Stimulated activated CD4-positive, alpha-beta T cell treated with anti-CD3 and anti-CD28 coated beads, Interleukin-1b, Interleukin-23, amount 100 ng/mL, for 24 hours (primary cell): ENCODE measurements around the gene ARHGEF12.

Source experiments
- DNase-seq, 4 experiments: peaks; one replicate each; pipeline ENCODE4 v3.0.0-alpha.2; 2020; ENCODE audit warnings: low read depth in 4 of 4, low spot score in 1 of 4

Gene ARHGEF12

DNA sequence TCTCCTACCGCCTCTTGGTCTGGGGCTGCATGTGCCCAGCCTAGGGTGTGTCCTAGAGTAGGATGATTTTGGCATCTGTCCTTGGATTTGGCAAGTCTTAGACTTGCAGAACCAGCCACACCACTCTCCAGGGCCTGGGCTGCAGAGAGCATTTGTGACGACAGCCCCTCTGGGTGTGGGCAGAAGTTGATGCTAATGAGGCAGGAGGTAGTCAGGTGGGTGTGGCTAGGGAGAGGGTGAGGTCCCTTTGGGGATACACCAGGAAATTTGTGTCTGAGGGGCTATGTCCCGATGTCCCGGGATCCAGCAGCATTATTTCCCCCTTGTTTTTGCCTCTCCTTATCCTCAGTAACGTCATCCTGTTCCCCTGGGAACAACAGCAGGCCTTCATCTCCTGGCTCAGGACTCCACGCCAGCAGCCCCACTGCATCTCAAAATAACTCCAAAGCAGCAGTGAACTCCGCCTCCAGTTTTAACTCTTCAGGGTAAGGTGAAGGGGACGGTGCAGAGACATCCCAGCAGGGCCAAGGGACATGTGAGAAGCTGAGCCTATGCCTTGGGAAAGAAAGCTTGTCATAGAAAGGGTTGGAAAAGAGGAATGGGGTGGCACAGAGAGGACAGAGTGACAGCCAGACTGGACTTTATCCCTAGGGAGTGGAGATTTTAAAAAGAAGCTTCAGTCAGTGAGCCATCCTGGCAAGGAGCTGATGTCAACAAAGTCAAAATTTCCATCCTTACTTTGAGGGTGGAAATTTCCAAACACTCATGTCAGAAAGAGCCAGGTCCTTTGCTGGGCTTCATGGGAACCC is 19.1 kb upstream of the ARHGEF12 start:
- no peak for DNase-seq

DNA sequence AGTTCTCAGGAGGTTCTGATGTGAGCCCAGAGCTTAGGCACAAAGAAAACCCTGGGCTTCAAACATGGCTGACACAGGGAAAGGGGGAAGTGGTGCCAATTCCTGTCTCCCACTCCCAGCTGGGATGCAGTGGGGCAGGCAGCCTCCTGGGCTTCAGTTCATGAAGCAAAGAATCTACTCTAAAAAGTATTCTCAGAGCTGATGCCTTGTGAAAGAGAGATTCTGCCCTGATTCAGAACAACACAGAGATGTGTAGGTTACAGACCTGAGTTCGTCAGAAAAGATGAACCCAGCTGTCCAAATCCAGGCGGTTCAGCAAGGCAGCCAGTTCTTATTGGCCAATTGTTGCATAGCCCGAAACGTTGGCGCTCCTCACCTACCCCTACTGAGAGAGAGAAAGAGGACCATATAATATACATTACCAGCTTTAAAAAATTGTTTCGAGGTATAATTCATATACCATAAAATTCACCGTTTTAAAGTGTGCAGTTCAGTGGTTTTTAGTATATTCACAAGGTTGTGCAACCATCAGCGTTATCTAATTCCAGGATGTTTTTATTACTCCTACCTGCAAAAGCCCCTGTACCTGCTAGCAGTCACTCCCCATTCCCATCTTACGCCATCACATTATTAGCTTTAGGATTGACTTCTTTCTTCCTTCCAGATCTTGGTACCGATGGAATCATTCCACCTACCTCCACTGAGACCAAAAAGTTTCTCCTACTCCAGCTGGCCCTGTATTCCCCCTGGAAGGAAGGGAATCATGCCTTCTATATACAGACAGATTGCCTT is 18.3 kb upstream of the ARHGEF12 start:
- DNase-seq = no peak

DNA sequence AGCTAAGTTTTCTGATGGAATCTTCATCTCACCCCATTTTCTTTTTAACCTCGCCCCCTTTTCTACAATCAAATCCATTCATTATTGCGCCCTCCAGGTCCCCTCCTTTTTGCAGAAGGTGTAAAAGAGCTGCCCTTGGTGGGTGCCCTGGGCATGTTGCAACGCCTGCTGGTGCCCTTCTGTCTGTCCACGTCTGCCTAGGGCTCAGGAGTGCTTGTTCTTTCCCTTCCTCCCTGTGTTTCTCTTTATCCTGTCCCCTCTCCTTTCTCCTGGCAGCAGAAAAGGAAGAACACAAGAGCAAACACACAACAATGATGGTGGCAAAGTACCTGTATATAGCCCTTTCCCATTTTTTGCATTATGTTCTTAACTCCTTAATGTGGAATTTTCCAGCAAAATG is 17.3 kb upstream of the ARHGEF12 start:
- DNase-seq = no peak

DNA sequence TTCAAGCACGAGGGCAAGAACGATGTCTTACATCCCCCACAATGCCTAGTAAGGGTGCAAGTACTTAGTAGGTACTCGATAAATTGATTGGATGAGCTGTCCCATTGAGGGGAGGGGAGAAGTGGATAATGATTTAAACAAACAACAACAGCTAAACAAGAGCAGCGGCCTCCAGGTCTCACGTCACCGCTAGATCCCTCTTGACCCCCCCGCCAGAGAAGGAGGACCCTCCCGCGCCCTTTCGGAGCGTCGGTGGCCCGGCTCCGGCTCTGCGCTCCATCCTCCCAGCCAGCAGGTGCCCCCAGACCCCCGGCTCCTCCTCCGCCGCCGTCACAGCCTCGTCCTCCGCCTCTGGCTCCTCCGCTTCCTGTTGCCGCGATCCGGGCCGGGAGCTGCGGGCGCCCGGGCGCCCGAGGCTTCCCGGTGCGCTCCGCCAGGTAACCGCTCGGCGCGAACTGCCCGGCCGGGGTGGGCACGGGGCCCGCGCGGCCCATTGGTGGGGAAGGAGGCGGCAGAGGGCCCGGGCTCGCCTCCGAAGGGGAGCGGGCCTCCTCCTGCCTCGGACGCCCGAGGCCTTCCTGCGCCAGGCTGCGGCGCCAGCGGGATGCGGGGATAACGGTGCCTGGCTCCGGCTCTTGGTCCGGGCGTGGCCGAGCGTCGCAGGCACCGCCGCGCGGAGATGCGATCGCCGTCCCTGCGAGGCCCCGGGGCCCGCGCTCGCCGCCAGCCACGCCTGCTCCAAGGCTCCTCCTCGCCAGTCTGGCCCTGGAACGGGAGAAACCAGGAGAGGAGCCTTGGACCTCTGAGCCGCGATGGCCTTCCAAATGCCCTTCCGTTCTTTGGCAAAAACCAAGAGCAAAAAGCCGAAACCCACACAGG is 11.0 kb upstream of the ARHGEF12 start, which contains the start of gene TLCD5:
TLCD5 (plus strand) TSS at position 368 of the 879 bp plus-strand sequence. CDS start 2,143 bp downstream, outside the sequence.
- peak in 2 of 4 experiments; percentile 25 to 41 for DNase-seq

DNA sequence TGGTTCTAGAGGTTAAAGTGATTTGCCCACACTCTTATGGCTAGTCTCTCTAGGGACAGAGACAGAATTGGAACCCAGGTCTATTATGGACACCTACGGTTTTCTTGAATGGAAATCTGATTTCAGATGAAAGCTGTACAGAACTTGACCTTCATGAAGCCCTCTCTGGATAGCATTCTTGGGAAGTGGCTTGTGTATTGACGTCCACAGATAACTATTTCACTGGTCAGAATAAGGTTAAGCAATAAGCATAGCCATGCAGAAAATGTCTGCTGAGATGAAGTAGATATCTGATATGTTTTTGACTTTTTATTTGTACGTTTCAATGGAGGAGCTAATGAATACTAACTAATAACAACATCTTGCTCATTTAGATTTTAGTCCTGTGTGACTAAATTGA is 10.0 kb upstream of the ARHGEF12 start:
- no peak for DNase-seq

DNA sequence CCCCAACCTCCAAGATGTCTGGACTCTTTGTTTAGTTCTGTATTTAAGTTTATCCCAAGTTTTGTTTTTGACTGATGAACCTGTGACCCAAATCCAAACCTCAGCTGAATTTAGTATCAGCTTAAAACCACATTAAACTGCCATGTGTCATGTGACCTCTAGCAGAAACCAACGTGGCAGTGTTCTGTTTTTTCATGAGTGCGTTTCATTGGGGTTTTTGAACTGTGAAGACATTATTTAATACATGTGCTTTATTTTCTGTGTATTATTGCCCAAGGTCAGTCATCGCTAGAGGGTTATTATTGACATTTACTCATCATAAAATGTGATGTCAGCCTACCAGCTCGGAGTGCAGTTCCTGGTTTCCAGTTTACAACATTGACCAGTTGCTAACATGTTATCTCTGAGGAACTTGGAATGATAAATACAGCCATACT is 9.3 kb upstream of the ARHGEF12 start:
- DNase-seq = no peak

DNA sequence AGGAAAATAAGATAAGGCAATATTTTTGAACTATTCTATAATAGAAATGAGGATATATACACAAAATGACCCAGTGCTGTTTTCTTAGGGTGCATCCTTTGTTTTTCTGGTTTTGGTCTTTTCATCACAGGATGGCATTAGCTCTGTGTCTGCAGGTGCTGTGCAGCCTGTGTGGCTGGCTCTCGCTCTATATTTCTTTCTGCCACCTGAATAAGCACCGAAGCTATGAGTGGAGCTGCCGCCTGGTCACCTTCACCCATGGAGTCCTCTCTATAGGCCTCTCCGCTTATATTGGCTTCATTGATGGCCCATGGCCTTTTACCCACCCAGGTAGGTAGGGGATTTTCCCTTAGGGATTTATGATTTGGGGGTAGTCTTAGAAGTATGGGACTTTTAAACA is 8.9 kb upstream of the ARHGEF12 start:
- no peak for DNase-seq

DNA sequence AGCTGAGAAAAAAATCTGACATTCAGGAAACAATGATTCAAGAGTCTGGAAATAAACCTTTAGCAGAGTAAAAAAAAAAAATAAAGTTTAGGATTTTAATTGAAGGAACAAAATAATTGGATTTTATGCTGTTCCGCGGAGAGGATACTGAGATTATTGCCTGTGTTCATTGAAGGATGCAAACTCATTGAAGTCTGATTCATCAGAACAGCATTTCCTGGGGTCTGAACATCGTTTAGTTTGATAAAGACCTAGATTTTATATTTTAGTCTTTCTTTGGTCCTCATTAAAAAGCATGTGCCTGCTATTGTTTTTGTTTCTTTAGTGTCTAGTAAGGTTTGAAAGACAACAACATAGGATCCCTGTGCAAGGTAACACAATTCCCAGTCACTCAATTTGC is 6.7 kb upstream of the ARHGEF12 start:
- no peak for DNase-seq

DNA sequence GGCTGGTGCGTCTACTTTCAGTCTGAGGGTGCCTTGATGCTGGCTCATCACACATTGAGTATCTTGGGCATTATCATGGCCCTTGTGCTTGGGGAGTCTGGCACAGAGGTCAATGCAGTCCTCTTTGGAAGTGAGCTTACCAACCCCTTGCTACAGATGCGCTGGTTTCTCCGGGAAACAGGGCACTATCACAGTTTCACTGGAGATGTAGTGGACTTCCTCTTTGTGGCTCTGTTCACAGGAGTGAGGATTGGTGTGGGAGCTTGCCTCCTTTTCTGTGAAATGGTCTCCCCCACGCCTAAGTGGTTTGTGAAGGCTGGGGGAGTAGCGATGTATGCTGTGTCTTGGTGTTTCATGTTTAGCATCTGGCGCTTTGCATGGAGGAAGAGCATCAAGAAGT is 6.2 kb upstream of the ARHGEF12 start:
- no peak for DNase-seq

DNA sequence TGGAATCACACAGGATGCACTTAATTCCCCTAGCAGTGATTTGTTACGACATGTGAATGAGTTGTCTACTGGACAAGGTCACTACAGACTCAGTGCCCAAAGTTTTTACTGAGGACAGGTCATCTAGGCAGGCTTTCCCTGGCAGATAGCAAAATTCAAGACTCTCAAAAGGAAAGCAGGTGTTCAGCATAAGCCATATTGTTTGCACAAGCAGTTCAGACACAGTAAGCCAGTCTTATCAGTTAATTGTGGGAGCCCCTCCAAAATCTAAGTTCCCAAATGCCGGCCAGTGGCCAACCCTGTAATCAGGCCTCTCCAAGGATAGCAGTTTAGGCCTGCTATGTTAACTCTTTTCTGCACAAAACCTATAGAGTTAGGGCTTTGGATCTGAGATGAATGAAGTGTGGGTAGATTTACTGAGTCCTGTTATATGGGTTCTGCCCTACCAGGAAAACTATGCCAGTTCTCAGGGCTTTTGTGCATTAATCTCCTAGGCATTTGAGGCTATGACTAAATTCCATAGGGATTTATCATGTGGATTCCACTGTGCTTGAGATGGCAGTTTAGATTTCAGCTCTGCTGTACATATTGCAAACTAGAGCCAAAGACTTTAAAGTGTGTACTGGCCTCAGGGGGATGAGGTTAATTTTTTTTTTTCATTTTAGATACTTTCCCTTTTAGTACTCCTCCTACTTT is 4.8 kb upstream of the ARHGEF12 start:
- DNase-seq = no peak

DNA sequence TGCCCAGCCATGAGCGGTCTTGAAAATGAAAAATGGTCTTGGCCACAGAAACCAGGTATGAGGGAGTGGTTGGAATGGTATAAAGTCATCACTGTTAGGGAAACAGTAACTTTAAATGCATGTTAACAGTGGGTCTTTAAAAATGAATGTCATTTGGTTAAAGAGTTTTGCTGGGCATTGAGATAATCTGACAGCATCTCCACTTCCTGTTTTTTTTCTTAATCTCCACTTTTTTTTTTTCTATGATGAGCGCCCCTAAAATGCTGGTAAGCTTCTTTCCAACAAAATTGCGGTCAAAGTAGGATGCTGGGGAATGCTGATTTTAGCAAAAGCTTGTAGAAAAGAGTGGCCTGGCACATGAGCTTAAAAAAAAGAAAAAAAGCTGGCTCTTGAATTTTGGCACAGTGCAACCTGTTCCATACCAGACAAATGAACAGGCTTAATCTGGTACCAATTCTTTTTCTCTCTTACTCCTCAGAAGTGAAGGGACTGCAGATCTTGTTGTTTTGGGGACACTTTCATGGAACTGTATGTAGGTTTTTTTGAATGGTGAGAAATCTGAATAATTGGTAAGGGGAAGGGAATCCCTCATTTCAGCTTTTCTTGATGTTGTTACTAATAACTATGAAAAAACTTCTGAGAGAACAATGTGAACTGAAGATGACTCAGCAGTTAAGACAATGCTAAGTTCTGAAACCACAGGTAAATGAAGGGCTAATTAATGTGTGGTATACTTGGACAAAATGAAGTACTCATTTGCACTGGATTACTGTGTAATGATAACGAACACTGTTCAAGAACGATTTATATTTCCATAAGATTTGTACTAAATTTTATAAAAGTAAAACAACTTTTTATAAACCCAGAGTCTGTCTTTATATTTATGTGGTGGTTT is 3.1 kb upstream of the ARHGEF12 start:
- DNase-seq = no peak

DNA sequence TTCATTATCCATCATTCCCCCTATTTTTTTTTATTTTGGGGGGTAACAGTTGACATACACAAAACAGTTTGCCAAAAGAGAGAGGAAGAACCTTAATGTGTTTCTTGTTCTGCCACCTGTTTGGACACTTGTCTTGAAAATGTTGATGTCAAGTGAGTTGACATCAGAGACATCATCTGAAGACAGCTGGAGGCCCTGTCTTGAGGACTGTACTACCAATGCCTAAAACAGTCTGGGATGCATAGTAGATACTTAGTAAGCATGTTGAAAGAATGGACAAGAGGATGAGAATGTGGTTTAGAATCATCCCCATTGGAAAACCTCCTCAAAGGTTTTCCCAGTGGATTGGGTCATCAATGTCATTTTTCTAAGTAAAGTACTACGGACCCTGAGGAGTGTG is 2.4 kb upstream of the ARHGEF12 start:
- no peak for DNase-seq

DNA sequence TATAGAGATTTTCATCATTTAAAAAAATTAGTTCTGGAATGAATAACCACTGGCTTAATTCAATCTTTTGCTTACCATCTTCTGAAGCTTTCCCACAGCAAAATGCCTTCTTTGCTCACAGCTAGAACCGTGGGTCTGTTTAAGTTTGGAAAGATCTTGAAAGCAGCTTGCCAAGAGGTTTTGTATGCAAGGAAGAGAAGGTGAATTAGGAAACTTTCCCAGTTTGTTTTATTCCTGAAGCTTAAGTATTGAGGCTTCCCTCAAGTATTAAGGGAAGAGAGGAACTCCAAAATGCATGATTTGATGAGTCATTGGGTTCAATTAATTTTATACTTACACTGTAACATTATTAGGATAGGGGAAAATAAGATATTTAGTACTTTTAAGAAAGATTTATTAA is 1.9 kb upstream of the ARHGEF12 start:
- no peak for DNase-seq

DNA sequence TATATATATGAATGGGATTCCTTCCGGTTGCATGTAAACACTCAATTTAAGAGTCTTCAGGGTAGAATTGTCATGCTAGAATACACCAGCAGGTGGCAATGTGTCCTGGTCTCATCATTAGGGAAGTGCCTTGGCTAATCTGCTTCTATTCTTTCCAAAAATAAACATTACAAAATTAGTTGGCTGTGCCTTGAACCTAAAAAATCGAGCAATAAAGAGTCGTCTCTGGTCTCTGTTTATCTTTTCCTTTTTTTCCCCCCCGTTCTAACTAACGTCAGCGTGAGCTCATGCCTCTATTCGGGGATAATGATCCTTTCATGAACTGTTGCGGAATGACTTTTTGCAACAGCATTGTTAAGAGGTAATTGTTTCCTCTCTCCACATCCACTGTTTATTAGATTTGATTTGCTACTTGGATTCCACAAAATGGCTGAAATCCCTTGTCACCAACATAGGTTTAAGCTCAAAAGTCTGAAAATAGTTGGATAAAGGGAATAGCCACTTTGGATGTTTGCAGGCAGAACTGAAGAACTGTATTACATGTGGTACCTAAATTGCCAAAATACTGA is 1.2 kb upstream of the ARHGEF12 start:
- DNase-seq = peak in 3 of 4 experiments; percentile 22 to 49 (median 37)

DNA sequence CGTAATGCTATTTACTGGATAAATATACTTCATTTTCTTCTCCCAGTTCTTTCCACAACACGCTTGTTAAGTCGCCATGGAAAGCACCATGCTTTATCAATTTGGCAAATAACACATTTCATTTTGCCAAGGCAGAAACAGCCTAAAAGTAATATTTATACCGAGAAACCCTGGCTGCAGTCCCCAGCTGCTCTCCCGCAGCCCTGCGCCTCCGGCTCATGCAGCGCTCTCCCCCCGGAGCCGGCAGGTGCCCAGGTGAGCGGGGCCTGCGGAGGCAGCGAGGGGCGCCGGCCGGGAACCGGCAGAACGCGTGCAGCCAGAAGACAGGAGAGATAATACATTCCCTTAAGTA is 681 bp upstream of the ARHGEF12 start:
- DNase-seq = peak in 1 of 4 experiments; percentile 7

DNA sequence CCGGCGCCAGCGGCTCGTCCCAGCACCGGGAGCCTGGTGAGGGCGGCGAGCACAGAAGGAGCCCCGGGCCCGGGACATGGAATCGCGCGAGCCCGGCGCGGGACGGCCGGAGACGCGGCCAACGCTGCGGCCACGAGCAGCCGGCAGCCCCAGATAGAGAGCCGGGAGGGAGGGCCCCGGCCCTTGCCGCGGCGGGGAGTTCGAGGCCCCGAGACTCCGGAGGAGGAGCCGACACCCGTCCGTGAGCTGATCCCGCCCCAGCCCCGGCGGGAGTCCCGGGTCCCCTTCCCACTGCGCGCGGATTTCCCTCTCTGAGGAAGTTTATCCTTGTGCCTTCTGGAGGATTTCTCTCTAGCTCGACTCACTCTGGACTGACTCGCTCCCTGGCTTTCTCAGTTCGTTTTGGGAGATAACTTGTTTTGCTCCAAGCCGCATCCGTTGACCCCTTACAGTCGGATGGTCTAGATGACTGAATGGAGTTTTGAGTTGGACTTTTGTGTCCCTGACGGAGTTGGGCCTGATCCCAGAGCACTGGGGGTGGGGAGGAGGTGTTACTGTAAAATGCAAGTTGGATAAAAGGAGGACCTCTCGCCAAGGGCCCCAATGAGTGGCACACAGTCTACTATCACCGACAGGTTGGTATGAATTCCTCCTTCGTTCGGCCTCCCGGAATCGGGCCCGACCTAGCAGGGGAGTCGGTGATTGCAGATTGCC is 585 bp downstream of the ARHGEF12 start:
- peak in 2 of 4 experiments; percentile 18 to 19 for DNase-seq

DNA sequence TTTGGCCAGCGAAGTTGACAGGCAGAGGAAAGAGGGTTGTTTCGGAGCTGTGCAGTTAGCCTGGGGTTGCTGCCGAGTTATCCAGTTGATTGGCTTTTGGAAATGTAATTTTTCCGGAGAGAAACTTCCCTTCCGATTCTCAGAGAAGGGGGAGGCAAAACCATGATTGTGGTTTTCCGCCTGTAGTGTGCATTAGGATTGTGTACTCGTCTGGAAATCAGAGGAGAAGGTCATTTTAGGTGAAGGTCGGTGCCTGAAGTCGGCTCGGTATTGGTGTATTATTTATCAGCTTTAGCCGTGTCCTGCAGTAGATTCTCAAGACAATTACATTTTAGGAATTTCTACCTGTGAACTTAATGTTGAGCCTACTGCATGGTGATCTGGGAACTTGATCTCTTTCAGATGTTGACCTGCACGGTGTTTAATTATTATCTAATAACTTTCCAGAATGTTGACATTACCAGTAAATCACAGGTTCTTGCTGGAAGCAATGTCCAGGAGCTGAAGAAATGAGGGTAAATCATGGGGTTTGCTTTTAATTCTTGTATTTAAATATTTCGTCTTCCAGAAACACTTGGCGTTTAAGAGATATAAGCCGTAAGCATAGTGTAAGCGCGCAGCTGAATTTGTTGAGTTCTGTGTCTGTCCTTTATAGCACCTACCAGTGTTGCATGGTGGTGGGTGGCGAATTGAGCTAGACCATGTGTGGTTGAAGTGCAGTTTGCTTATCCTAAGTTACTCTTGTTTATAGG is 1.3 kb downstream of the ARHGEF12 start:
- no peak for DNase-seq
